Endodermal cell (in vitro differentiated cells): Measurements from ENCODE around the gene PROK2. TPM values are rescaled to one million over a fixed set of nuclear protein-coding genes. Genes with fewer than 3 reads are reported as not detected.

Source experiments
- DNase-seq: peaks from one replicate; pipeline ENCODE4 v3.0.0-alpha.2; 2017
- H3K27ac ChIP-seq: 2 replicates; pipeline ENCODE4 v1.5.1; 2013; ENCODE audit warnings: mild to moderate bottlenecking, low read depth, low read length, moderate library complexity
- H3K27me3 ChIP-seq: 2 replicates; pipeline ENCODE4 v1.6.1; 2013; ENCODE audit warnings: mild to moderate bottlenecking, low read length, moderate library complexity; ENCODE audit not compliant: insufficient read depth, control insufficient read depth, poor library complexity, severe bottlenecking
- H3K36me3 ChIP-seq: 2 replicates; pipeline ENCODE4 v1.7.0; 2013; ENCODE audit warnings: mild to moderate bottlenecking, low read length, moderate library complexity; ENCODE audit not compliant: control insufficient read depth, insufficient read depth
- H3K4me1 ChIP-seq: one replicate; pipeline ENCODE4 v1.7.0; 2013; ENCODE audit warnings: low read length; ENCODE audit not compliant: control insufficient read depth, insufficient read depth
- H3K4me3 ChIP-seq: 2 replicates; pipeline ENCODE4 v1.5.1; 2013; ENCODE audit warnings: mild to moderate bottlenecking, low read length, moderate library complexity
- H3K9ac ChIP-seq: 2 replicates; pipeline ENCODE4 v1.6.1; 2013; ENCODE audit warnings: mild to moderate bottlenecking, low read length, moderate library complexity; ENCODE audit not compliant: poor library complexity, severe bottlenecking; ENCODE audit errors: extremely low read depth
- H3K9me3 ChIP-seq: 2 replicates; pipeline ENCODE4 v1.6.1; 2013; ENCODE audit warnings: mild to moderate bottlenecking, low read length, moderate library complexity; ENCODE audit not compliant: control insufficient read depth
- H3K27ac Mint-ChIP-seq: 2 replicates; pipeline ENCODE4 v1.8.0; 2020; ENCODE audit warnings: mixed read lengths
- H3K27me3 Mint-ChIP-seq: 2 replicates; pipeline ENCODE4 v1.8.0; 2021; ENCODE audit warnings: mild to moderate bottlenecking, mixed read lengths; ENCODE audit not compliant: insufficient read depth
- H3K36me3 Mint-ChIP-seq: 2 replicates; pipeline ENCODE4 v1.8.0; 2020; ENCODE audit warnings: low read depth, mixed read lengths
- H3K4me1 Mint-ChIP-seq: 2 replicates; pipeline ENCODE4 v1.8.0; 2020; ENCODE audit warnings: mixed read lengths
- H3K4me3 Mint-ChIP-seq: 2 replicates; pipeline ENCODE4 v1.8.0; 2020; ENCODE audit warnings: mild to moderate bottlenecking, moderate library complexity, mixed read lengths
- H3K9me3 Mint-ChIP-seq: 2 replicates; pipeline ENCODE4 v1.8.0; 2020; ENCODE audit warnings: mild to moderate bottlenecking, mixed read lengths
- WGBS, 2 experiments: methylation state at CpG; one replicate each; pipeline versions ENCODE4 v1.1.5 to v1.1.7; 2013; ENCODE audit warnings: missing lambda C conversion rate in 2 of 2, mixed read lengths in 1 of 2; ENCODE audit not compliant: insufficient coverage in 1 of 2, insufficient read length in 1 of 2; 5-methylcytosine and 5-hydroxymethylcytosine counted together
- total RNA-seq, 2 donors: library from RNA; stranded (reverse); fragmentation: NEBNext Ultra II Directional in 1 of 2; extraction: Animal tissue kit (Norgen Biotek cat#: 25700) in 1 of 2; gene quantifications; 2 replicates in 1 of 2; 3 replicates in 1 of 2; pipeline ENCODE4 v1.2.1, GENCODE V29; 2021
- TF ChIP-seq, protein P1 (sequence below): fragments of 200-600 bp; sonication (generic); conservative IDR thresholded peaks from 2 replicates; pipeline ENCODE4 v1.5.0; 2021; ENCODE audit warnings: antibody characterized with exemption, mild to moderate bottlenecking

Gene PROK2
- total RNA-seq, 2 donors from 2014 or later, result 0.29 TPM; not detected in 1

DNA sequence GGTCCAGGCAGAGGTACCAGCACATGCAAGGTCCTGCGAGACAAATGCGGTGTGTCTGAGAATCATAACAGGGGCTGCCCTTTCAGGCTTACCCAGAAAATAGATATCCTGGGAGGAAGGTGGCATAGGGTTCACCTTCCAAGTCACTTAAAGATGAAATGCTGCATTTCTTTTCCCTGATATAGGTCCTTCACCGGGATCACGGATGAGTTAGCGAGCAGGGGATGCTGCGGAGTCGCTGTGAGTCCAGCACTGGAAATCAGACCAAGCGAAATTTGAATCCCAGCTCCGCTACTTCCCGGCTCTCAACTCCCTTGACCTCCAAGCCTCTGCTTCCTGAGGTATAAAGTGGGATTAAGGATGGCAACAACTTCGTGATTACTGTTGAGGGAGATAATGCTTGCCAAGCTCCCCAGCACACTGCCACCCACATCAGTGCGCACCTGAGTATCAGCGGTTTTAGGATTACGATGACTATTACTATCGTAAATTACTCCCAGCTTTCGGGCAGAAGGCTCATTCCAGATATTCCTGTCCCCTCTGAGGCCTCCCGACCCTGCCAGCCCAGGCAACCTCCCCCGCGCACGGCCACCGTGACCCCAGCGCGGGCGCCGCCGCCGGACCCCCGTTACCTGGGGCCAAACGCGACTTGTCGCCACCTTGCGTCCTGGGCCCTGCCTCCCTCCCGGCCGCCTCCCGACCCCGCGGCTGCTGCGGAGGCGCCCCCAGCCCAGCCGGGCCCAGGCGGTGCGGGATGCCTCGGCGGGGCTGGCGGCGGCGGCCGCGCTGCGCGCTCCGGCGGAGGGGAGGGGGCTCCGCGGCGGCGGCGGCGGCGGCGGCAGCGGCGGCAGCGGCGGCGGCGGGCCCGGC is 31.9 kb downstream of the PROK2 start:
- no peaks in the 10 kb centered on the region for H3K36me3 ChIP-seq
- peak; percentile 67 for DNase-seq
- WGBS, 2 experiments, result 6 to 25% methylated on average over 7 to 67 of the region's 68 CpGs
- TF ChIP-seq, protein P1, sequence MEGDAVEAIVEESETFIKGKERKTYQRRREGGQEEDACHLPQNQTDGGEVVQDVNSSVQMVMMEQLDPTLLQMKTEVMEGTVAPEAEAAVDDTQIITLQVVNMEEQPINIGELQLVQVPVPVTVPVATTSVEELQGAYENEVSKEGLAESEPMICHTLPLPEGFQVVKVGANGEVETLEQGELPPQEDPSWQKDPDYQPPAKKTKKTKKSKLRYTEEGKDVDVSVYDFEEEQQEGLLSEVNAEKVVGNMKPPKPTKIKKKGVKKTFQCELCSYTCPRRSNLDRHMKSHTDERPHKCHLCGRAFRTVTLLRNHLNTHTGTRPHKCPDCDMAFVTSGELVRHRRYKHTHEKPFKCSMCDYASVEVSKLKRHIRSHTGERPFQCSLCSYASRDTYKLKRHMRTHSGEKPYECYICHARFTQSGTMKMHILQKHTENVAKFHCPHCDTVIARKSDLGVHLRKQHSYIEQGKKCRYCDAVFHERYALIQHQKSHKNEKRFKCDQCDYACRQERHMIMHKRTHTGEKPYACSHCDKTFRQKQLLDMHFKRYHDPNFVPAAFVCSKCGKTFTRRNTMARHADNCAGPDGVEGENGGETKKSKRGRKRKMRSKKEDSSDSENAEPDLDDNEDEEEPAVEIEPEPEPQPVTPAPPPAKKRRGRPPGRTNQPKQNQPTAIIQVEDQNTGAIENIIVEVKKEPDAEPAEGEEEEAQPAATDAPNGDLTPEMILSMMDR, result peak; percentile 19
- H3K27ac ChIP-seq, result no peak overlapping the region
- H3K27me3 ChIP-seq, result peaks cover 84% of the 10 kb centered on the region
- H3K4me3 Mint-ChIP-seq, result peak overlapping the region; percentile 61
- peak overlapping the region; percentile 74 for H3K4me3 ChIP-seq
- no peaks in the 10 kb centered on the region for H3K36me3 Mint-ChIP-seq
- H3K9me3 ChIP-seq, result no peaks in the 10 kb centered on the region
- H3K27ac Mint-ChIP-seq, result no peak overlapping the region
- H3K9me3 Mint-ChIP-seq, result no peaks in the 10 kb centered on the region
- H3K9ac ChIP-seq, result no peak overlapping the region
- peaks cover 80% of the 10 kb centered on the region for H3K27me3 Mint-ChIP-seq
- peaks cover 9% of the 10 kb centered on the region for H3K4me1 Mint-ChIP-seq
- peaks cover 3% of the 10 kb centered on the region for H3K4me1 ChIP-seq

DNA sequence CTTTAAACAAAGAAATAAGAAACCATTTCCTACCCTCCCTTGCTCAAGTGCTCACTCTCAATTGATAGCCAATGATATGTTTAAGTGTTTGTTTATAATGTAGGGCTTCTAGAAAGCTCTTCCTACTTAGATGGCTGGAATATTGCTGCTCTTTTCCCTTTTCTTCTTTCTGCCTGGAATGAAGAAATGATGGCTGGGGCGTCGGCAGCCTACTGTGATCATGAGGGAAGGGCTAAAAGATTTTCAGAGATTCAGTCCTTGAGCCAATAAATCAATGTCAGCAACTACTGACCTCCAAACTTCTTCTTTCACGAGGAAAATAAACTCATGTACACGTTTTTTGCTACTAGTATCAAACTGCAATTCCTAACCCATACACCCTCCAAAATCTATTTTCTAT is 33.3 kb downstream of the PROK2 start:
- Mint-ChIP-seq H3K27me3 (peaks cover 68% of the 10 kb centered on the region), H3K27ac (no peak overlapping the region), H3K36me3 (no peaks in the 10 kb centered on the region), H3K4me3 (no peak overlapping the region), H3K4me1 (peaks cover 9% of the 10 kb centered on the region), H3K9me3 (no peaks in the 10 kb centered on the region)
- TF ChIP-seq, protein P1, result no peak
- DNase-seq, result no peak
- Histone ChIP-seq H3K9ac (no peak overlapping the region), H3K27ac (no peak overlapping the region), H3K4me3 (no peak overlapping the region), H3K4me1 (peaks cover 3% of the 10 kb centered on the region), H3K27me3 (peaks cover 75% of the 10 kb centered on the region), H3K9me3 (no peaks in the 10 kb centered on the region), H3K36me3 (no peaks in the 10 kb centered on the region)
- 85 to 91% methylated on average over 4 of the region's 4 CpGs for whole genome bisulfite sequencing, 2 experiments

DNA sequence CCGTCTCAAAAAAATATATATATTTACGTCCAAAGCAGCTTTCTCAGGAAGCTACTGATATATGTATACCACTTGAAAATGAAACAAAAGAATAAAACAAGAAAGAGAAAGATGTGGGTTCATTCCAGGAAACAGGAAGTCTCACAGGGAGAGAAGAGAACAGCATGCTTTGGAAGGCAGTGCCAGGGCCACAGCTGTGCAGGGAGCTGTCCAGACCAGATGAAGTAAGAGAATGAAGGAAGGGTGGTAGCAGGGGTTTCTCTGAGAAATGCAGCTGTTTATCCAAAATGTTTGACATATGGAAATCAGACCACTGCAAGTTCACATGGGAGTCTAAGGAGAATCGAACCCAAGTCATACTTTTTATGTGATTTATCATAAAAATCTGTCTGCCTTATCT is 40.2 kb downstream of the PROK2 start:
- DNase-seq, result no peak
- WGBS, 2 experiments, result 92% methylated on average over 3 of the region's 3 CpGs; no CpG with 5 or more reads in 1 of the 2 experiments
- Histone ChIP-seq H3K27me3 (peaks cover 24% of the 10 kb centered on the region), H3K9me3 (peaks cover 38% of the 10 kb centered on the region), H3K4me1 (no peaks in the 10 kb centered on the region), H3K4me3 (no peak overlapping the region), H3K36me3 (no peaks in the 10 kb centered on the region), H3K27ac (no peak overlapping the region), H3K9ac (no peak overlapping the region)
- TF ChIP-seq, protein P1, result no peak
- peaks cover 36% of the 10 kb centered on the region for H3K9me3 Mint-ChIP-seq
- H3K27ac Mint-ChIP-seq, result no peak overlapping the region
- peaks cover 25% of the 10 kb centered on the region for H3K27me3 Mint-ChIP-seq
- H3K4me3 Mint-ChIP-seq, result no peak overlapping the region
- H3K4me1 Mint-ChIP-seq, result no peaks in the 10 kb centered on the region
- H3K36me3 Mint-ChIP-seq, result no peaks in the 10 kb centered on the region
